Endothelial cell of hepatic sinusoid (primary cell): ENCODE results near the gene ZNF143.

ENCODE experiments used
- in situ Hi-C: cut with HindIII; loops from 2 replicates; pipeline ENCODE4 v1.10.0; 2017; ENCODE audit warnings: low sequenced_read_pairs

ZNF143 gene

DNA sequence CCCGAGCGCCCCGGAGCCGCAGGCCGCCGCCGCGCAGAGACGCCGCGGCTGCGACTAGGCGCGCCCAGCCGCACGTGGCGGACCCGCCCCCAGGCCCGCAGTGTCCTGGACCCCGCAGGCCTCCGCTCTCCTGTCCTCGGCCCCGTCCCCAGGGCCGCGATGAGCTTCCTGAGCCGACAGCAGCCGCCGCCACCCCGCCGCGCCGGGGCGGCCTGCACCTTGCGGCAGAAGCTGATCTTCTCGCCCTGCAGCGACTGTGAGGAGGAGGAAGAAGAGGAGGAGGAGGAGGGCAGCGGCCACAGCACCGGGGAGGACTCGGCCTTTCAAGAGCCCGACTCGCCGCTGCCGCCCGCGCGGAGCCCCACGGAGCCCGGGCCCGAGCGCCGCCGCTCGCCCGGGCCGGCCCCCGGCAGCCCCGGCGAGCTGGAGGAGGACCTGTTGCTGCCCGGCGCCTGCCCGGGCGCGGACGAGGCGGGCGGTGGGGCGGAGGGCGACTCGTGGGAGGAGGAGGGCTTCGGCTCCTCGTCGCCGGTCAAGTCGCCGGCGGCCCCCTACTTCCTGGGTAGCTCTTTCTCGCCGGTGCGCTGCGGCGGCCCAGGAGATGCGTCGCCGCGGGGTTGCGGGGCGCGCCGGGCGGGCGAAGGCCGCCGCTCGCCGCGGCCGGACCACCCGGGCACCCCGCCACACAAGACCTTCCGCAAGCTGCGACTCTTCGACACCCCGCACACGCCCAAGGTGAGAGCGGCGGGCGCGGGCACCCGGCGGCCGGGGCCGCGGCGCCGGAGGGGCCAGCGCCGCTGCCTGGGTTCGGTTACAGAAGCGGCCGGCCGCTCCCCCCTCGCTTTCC, 113.2 kb downstream of the ZNF143 start:
- in situ Hi-C loops = no loop called here

DNA sequence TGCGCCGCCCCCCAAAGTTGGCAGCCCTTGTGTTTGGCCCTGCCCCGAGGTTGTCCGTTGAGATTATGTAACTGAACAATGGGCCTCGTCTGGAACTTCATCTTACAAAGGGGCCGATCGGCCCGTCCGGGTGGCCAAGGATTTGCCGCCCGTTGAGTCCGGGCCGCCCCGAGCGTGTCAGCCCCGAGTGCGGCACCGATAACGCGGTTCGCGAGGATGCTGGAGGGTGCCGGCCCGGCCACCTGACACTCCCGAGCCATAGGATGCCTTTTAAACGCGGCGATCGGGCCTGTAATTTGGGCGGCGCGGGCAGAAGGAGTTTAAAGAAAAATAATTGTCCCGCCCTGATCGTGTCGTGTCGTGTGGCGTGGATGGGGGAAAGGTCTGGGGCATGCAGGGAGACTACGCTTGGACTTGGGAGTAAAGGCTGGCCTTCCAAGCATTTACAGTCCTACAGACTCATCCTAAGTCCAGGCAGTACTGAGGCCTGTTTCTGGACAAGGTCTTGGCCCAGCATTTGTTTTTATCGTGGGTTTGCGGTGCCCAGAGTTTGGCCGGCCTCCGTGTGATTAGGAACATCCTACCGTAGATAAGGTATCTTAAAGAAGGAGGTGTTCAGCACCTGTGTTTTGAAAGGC, 113.9 kb downstream of the ZNF143 start:
- in situ Hi-C loops = no loop called here

DNA sequence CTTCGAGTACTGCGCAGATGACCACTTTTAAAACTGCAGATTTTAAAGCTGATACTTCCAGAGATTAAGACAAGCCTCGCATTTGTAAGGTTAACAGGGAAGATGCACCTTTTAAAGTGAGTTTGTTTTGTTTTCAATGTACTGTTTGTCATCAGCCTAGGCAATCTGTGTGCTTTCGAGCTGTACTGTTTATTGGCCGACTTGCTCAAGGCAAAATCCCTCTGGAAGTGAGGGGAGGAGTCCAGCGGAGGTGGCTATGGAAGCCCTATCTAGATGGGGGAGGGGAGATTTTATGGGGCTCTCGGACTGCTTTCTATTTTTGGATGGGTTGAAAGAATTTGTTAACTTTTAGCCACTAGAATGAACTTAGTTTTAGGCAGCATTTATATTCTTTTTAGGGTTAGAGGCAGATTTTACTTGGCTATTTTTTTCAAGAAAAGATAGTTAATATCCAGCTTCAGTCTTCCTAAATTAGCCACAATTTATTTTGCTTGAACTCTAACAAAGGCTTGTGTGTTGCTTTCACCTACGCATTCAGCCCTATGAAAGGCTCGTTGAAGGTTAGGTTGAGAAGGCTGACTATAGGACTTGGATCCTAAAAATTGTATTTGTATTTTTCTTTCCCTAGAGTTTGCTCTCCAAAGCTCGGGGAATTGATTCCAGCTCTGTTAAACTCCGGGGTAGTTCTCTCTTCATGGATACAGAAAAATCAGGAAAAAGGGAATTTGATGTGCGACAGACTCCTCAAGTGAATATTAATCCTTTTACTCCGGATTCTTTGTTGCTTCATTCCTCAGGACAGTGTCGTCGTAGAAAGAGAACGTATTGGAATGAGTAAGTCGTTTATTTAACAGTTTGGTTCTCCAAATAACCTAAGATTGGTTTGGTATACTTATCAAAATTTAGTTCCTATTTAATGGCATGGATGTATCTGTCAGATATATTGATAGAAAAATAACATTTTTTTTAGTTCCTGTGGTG, 114.7 kb downstream of the ZNF143 start:
- in situ Hi-C loops = no loop called here

DNA sequence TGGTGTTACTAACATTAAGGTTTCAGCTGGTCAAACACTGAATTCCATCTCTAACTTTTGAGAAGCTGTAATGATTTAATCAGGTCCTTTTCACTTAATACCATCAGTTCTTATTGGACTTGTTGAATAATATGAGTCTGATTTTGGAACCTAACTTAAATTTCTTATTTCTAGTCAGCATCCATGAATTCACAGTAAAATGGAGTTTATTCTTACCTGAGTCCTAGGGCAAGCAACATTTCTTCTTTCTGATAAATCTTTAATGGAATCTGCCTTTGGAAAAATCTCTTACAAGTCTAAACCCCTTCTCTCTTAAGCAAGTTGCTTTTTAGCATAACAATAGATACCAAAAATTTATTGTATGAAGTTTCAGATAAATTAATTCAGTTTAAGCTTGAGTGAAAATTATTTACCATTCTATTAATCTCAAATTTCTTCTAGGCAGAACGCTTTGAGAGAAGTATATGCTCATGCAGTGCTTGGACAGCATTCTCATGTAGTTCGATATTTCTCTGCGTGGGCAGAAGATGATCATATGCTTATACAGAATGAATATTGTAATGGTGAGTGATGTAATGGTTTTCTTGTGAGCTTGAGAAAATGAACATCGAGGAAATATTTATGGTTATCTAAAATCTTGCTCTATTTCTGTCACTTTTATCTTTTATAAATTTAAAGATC, 116.0 kb downstream of the ZNF143 start:
- in situ Hi-C loops = no loop called here

DNA sequence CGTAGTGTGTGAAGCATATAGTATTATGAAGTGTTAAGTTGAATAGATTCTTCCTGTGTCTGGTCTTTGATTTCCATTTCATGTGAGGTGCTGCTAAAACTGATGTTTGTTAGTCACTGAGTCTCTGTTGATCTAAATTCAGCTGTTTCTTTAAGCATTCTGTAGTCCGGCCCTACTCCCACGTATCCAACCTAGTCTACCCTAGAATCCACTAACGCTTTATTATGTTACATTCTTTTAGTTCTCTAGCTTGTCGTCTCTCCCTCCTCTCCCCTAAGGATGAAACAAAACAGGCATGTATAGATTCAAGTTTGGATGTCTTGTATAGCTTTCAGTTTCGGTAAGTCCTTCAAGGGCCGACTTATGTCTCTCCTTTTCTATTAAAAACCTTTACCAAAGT, 116.7 kb downstream of the ZNF143 start:
- in situ Hi-C loops = no loop called here
